ENCODE data around the gene SLC25A3. TPM values are rescaled to one million over a fixed set of nuclear protein-coding genes. Genes with fewer than 3 reads are reported as not detected.
"Not testable (repeated sequence)": the region's sequence is repeated elsewhere in the genome, so short reads cannot be mapped to it uniquely, and the experiment has no call there.

SLC25A3 gene
- total RNA-seq, 2 donors from 2014 or later = 202 to 291 TPM

GRCh38 chr12:98595243-98595988, 1.9 kb downstream of the SLC25A3 start:
- H3K4me1 ChIP-seq = peaks cover 19% of the 10 kb centered on the region
- H3K4me3 ChIP-seq = no peak overlapping the region
- H3K27ac ChIP-seq = peak overlapping the region in 2 of 4 donors; percentile 95 to 97
- no peaks in the 10 kb centered on the region for H3K27me3 ChIP-seq
- peaks cover 4 to 18% of the 10 kb centered on the region in 2 donors for H3K36me3 ChIP-seq (replicated peaks in 1 of 2; ENCODE audit: insufficient read depth in 1 of 2, low read depth in 2 of 2)
- TF ChIP-seq CTCF (IDR thresholded peaks at IDR 0.05) (no peak), POLR2A (IDR thresholded peaks at IDR 0.05) (no peak)
- ATAC-seq (no peak), DNase-seq (no peak)
- WGBS, 2 donors = 32 to 53% methylated on average over 3 of the region's 3 CpGs
- intact Hi-C loops (cut with DNase I) = no loop called here
- H3K9me3 ChIP-seq = no peaks in the 10 kb centered on the region

GRCh38 chr12:98597313-98597712, 3.8 kb downstream of the SLC25A3 start:
- intact Hi-C loops (cut with DNase I); H3K27me3 ChIP-seq; DNase-seq; H3K9me3 ChIP-seq; H3K27ac ChIP-seq; ATAC-seq; H3K4me3 ChIP-seq: not testable (repeated sequence)
- WGBS, 2 donors = 83 to 89% methylated on average over 5 of the region's 5 CpGs
- peaks cover 19% of the 10 kb centered on the region for H3K4me1 ChIP-seq
- peaks cover 14 to 29% of the 10 kb centered on the region in 2 donors for H3K36me3 ChIP-seq (replicated peaks in 1 of 2; ENCODE audit: insufficient read depth in 1 of 2, low read depth in 2 of 2)

- no peaks in the 10 kb centered on the region for H3K27me3 ChIP-seq
- H3K27ac ChIP-seq = no peak overlapping the region
- peaks cover 26 to 41% of the 10 kb centered on the region in 2 donors for H3K36me3 ChIP-seq (replicated peaks in 1 of 2; ENCODE audit: insufficient read depth in 1 of 2, low read depth in 2 of 2)
- no peaks in the 10 kb centered on the region for H3K9me3 ChIP-seq
- DNase-seq (no peak), ATAC-seq (no peak)
- 91 to 95% methylated on average over 8 of the region's 8 CpGs for WGBS, 2 donors
- no peak overlapping the region for H3K4me3 ChIP-seq
- H3K4me1 ChIP-seq = peaks cover 2% of the 10 kb centered on the region
- intact Hi-C loops (cut with DNase I) = no loop called here
- TF ChIP-seq CTCF (IDR thresholded peaks at IDR 0.05) (no peak), POLR2A (IDR thresholded peaks at IDR 0.05) (no peak)
These were observed 8.4 kb downstream of the SLC25A3 start for GRCh38 chr12:98601924-98602323.

- DNase-seq (no peak), ATAC-seq (no peak)
- intact Hi-C loops (cut with DNase I) = no loop called here
- no peaks in the 10 kb centered on the region for H3K27me3 ChIP-seq
- TF ChIP-seq CTCF (IDR thresholded peaks at IDR 0.05) = peak in 1 of 7 experiments; percentile 18
- no peak for TF ChIP-seq POLR2A (IDR thresholded peaks at IDR 0.05)
- H3K4me3 ChIP-seq = no peak overlapping the region
- no peaks in the 10 kb centered on the region for H3K9me3 ChIP-seq
- no peak overlapping the region for H3K27ac ChIP-seq
- peaks cover 15 to 17% of the 10 kb centered on the region in 2 donors for H3K36me3 ChIP-seq (replicated peaks in 1 of 2; ENCODE audit: insufficient read depth in 1 of 2, low read depth in 2 of 2)
- 63 to 64% methylated on average over 2 of the region's 2 CpGs for WGBS, 2 donors
- no peaks in the 10 kb centered on the region for H3K4me1 ChIP-seq
These were observed 13.0 kb downstream of the SLC25A3 start for GRCh38 chr12:98606359-98606988.

GRCh38 chr12:98610596-98610995, 17.1 kb downstream of the SLC25A3 start:
- TF ChIP-seq CTCF (IDR thresholded peaks at IDR 0.05) (no peak), POLR2A (IDR thresholded peaks at IDR 0.05) (no peak)
- 98 to 100% methylated on average over 2 of the region's 2 CpGs for WGBS, 2 donors
- no peaks in the 10 kb centered on the region for H3K36me3 ChIP-seq (replicated peaks in 1 of 2; ENCODE audit: insufficient read depth in 1 of 2, low read depth in 2 of 2)
- DNase-seq = no peak
- no peak overlapping the region for H3K27ac ChIP-seq
- no peak overlapping the region for H3K4me3 ChIP-seq
- no peaks in the 10 kb centered on the region for H3K4me1 ChIP-seq
- ATAC-seq = no peak
- intact Hi-C loops (cut with DNase I) = no loop called here
- H3K27me3 ChIP-seq = no peaks in the 10 kb centered on the region
- no peaks in the 10 kb centered on the region for H3K9me3 ChIP-seq

All from body of pancreas (tissue), 4 donors.